ENCODE measurements around the gene CNTN5. TPM values are rescaled to one million over a fixed set of nuclear protein-coding genes. Genes with fewer than 3 reads are reported as not detected.

Gene CNTN5
- total and polyA plus RNA-seq, 10 of the 15 experiments (the other 5 are each of a cell fraction or from before 2014, with no cell fraction given): 0.01 TPM; not detected in 9

- H2AFZ ChIP-seq (ENCODE audit: control insufficient read depth, low read depth, low read length): no peak overlapping the region
- 20% methylated on average over 4 of the region's 4 CpGs for WGBS (ENCODE audit: insufficient coverage, insufficient replicate concordance, low lambda C conversion rate, missing lambda C conversion rate)
- in situ Hi-C loops (cut with MboI) (no loop called here), intact Hi-C loops (cut with micrococcal nuclease; ENCODE audit: unreplicated experiment) (no loop called here)
- no TSS peak for BruUV-seq (replicated peaks)
- H3K79me2 ChIP-seq (ENCODE audit: control insufficient read depth, insufficient read depth, low read length): no peaks in the 10 kb centered on the region
- H3K9ac ChIP-seq (ENCODE audit: control insufficient read depth, insufficient read depth, low read length): no peak overlapping the region
- no peak for FAIRE-seq
- no peak overlapping the region for H3K4me3 ChIP-seq
- no peak for DNase-seq (ENCODE audit: low read depth, low spot score)
- H3K4me2 ChIP-seq (ENCODE audit: control insufficient read depth, insufficient read depth): no peak overlapping the region
- ChIA-PET SMC1A (ENCODE audit: uncharacterized antibody, unreplicated experiment) (no interaction called here), RAD21 (ENCODE audit: unreplicated experiment) (no interaction called here), POLR2A (no interaction called here), CTCF (no interaction called here)
- no peaks in the 10 kb centered on the region for H3K4me1 ChIP-seq (ENCODE audit: control insufficient read depth, insufficient read depth, low read length)
- H4K20me1 ChIP-seq (ENCODE audit: control insufficient read depth, insufficient read depth): no peaks in the 10 kb centered on the region
- no peak for ATAC-seq
- no peaks in the 10 kb centered on the region for H3K9me3 ChIP-seq (replicated peaks; ENCODE audit: control insufficient read depth, insufficient read depth, low read length)
- H3K36me3 ChIP-seq (ENCODE audit: control insufficient read depth in 2 of 2, insufficient read depth in 2 of 2, low read length in 1 of 2): no peaks in the 10 kb centered on the region
- TF ChIP-seq MTA3 (IDR thresholded peaks at IDR 0.05; ENCODE audit: borderline replicate concordance, low read length): no peak
- no peak for TF ChIP-seq BHLHE40 (IDR thresholded peaks at IDR 0.05; ENCODE audit: borderline replicate concordance in 1 of 2, low read depth in 2 of 2, low read length in 1 of 2)
- TF ChIP-seq E2F8 (IDR thresholded peaks at IDR 0.05; ENCODE audit: low read depth, partially characterized antibody): no peak
- no peak for TF ChIP-seq TBL1XR1 (IDR thresholded peaks at IDR 0.05; ENCODE audit: low read depth, low read length)
- no peaks in the 10 kb centered on the region for H3K27me3 ChIP-seq (replicated peaks in 1 of 2; ENCODE audit: control insufficient read depth in 2 of 2, insufficient read depth in 2 of 2, low read length in 1 of 2)
- no peak overlapping the region for H3K27ac ChIP-seq (ENCODE audit: control insufficient read depth, insufficient read depth)
Measured at GRCh38 chr11:100094121-100094865, 1073.5 kb downstream of the CNTN5 start.
